ENCODE data around the gene SPATA2L.

Gene SPATA2L

GRCh38 chr16:89701425-89702406, at the start of gene SPATA2L:
Gene SPATA2L, minus strand, starts transcription at chr16:89701705. Its CDS starts 473 bp downstream, at chr16:89701232.
- TF ChIP-seq CTCF (IDR thresholded peaks at IDR 0.05; ENCODE audit: low read depth, low read length, missing control alignments) = peak; percentile 32

GRCh38 chr16:89749637-89750036, 48.1 kb upstream of the SPATA2L start:
- H3K4me3 ChIP-seq (ENCODE audit: low read depth, low read length) = no peak overlapping the region
- TF ChIP-seq CTCF (IDR thresholded peaks at IDR 0.05; ENCODE audit: low read depth, low read length, missing control alignments) = no peak
- DNase-seq (ENCODE audit: low read depth) = no peak

More at GRCh38 chr16:89701425-89702406, at the start of gene SPATA2L:
- peak within 1 kb of the TSS; percentile 64 for H3K4me3 ChIP-seq (ENCODE audit: low read depth, low read length)
- DNase-seq (ENCODE audit: low read depth) = peak; percentile 79

- TF ChIP-seq CTCF (IDR thresholded peaks at IDR 0.05; ENCODE audit: low read depth, low read length, missing control alignments) = no peak
- H3K4me3 ChIP-seq (ENCODE audit: low read depth, low read length) = no peak overlapping the region
- DNase-seq (ENCODE audit: low read depth) = no peak
Measured at GRCh38 chr16:89748921-89749320, 47.4 kb upstream of the SPATA2L start.

- TF ChIP-seq CTCF (IDR thresholded peaks at IDR 0.05; ENCODE audit: low read depth, low read length, missing control alignments) = no peak
- no peak for DNase-seq (ENCODE audit: low read depth)
- H3K4me3 ChIP-seq (ENCODE audit: low read depth, low read length) = no peak overlapping the region
Measured at GRCh38 chr16:89748076-89748475, 46.6 kb upstream of the SPATA2L start.

GRCh38 chr16:89746043-89746442, 44.5 kb upstream of the SPATA2L start:
- H3K4me3 ChIP-seq (ENCODE audit: low read depth, low read length) = no peak overlapping the region
- no peak for TF ChIP-seq CTCF (IDR thresholded peaks at IDR 0.05; ENCODE audit: low read depth, low read length, missing control alignments)
- DNase-seq (ENCODE audit: low read depth) = no peak

- DNase-seq (ENCODE audit: low read depth) = no peak
- no peak for TF ChIP-seq CTCF (IDR thresholded peaks at IDR 0.05; ENCODE audit: low read depth, low read length, missing control alignments)
- H3K4me3 ChIP-seq (ENCODE audit: low read depth, low read length) = no peak overlapping the region
Measured at GRCh38 chr16:89744813-89745212, 43.3 kb upstream of the SPATA2L start.
